ENCODE data around the gene ADARB1. TPM values are rescaled to one million over a fixed set of nuclear protein-coding genes. Genes with fewer than 3 reads are reported as not detected.

ADARB1 gene
- total and polyA plus RNA-seq, 2 experiments from 2014 or later, result 4.8 to 14.8 TPM

DNA sequence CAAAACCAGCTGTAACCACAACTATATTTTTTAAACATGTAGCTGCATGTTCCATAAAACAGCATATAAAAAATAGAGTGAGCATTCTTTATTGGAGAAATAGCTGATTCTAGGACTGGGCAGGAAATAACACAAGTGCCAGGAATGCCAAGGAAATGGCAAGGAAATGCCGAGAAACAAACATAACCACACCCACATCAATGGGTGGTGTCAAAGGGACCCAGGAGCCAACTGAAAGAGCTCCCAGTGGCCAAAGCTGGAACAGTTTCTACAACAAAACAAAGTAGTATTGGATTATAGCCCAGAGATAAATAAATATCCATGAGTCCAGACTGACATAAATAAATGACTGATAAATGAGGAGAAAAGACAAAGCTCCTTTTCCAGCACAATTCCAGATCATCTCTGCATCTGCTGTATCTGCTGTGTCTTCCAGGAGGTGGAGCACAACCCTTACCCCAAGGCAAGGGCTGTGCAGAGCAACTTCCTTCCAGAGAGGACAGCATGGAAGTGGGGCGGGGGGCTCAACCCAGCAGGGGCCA, 28.1 kb downstream of the ADARB1 start:
- no peaks in the 10 kb centered on the region; the same call in 1 of the 2 replicates for H4K20me1 ChIP-seq (replicated peaks; ENCODE audit: insufficient read depth)

DNA sequence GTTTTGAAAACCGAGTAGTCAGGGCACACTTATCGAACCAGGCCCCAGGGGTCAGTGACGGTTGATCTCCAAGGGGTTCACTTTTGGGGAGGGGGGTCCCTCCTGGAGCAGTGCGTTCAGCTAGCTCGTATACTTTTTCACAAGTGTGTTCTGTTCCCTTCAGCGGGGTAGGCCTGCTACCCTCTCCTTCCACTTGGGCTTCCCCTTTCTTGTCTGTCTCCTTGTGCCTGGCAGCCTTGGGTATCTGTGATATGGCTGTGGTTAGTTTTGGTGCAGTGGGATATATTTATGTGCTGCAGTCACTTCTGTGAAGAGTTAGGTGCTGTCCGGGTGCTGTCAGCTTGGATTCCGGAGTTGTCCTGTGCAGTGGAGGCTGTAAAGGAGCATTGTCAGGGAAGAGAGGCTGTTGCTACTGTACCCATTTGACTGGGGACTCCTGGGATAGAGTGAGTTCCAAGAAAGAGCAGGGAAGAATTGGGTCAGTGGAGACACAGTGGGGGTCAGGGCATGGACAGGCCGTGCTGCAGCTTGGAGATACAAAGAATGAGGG, 29.7 kb downstream of the ADARB1 start:
- ATAC-seq (no peak), DNase-seq (ENCODE audit: low spot score) (no peak)
- peaks cover 11% of the 10 kb centered on the region for H3K79me2 ChIP-seq (replicated peaks; ENCODE audit: insufficient read depth)
- no peaks in the 10 kb centered on the region for H3K9me2 ChIP-seq (ENCODE audit: insufficient read depth)
- no peak overlapping the region for H3K4me2 ChIP-seq
- no peaks in the 10 kb centered on the region; the same call in 1 of the 2 replicates for H4K20me1 ChIP-seq (replicated peaks; ENCODE audit: insufficient read depth)
- no peaks in the 10 kb centered on the region for H3K4me1 ChIP-seq (ENCODE audit: insufficient read depth)
- no peak overlapping the region for H3K4me3 Mint-ChIP-seq
- peaks cover 2% of the 10 kb centered on the region; the same call in 1 of the 3 replicates for H3K4me1 Mint-ChIP-seq
- no peak overlapping the region for H2AFZ ChIP-seq
- no peaks in the 10 kb centered on the region for H3K27me3 ChIP-seq (ENCODE audit: insufficient read depth)
- peaks cover 4% of the 10 kb centered on the region for H3K27me3 Mint-ChIP-seq (ENCODE audit: insufficient read depth, low read depth, poor library complexity)
- no peaks in the 10 kb centered on the region for H3K36me3 ChIP-seq (ENCODE audit: insufficient read depth)
- no peak overlapping the region for H3K27ac Mint-ChIP-seq
- no peak for TF ChIP-seq STAT1 (IDR thresholded peaks at IDR 0.05; ENCODE audit: unreplicated experiment)
- no peak for TF ChIP-seq EZH2 (IDR thresholded peaks at IDR 0.05; ENCODE audit: low read depth, unreplicated experiment)
- no peak for TF ChIP-seq CREB1 (CRISPR knock-in tag; IDR thresholded peaks at IDR 0.05; ENCODE audit: low read depth)
- no peak overlapping the region for H3K27ac ChIP-seq (ENCODE audit: low read depth)
- H3K9me3 Mint-ChIP-seq, result no peaks in the 10 kb centered on the region
- no peaks in the 10 kb centered on the region for H3K36me3 Mint-ChIP-seq (ENCODE audit: low read depth)
- H3K4me3 ChIP-seq, result no peak overlapping the region
- H3F3A ChIP-seq (replicated peaks; ENCODE audit: low read depth), result no peaks in the 10 kb centered on the region

More for the DNA sequence above, 28.1 kb downstream of the ADARB1 start:
- DNase-seq (ENCODE audit: low spot score) (peak; percentile 31), ATAC-seq (no peak; the same call in 2 of the 3 replicates)
- H3K4me2 ChIP-seq, result no peak overlapping the region
- no peak for TF ChIP-seq EZH2 (IDR thresholded peaks at IDR 0.05; ENCODE audit: low read depth, unreplicated experiment)
- TF ChIP-seq ZNF331 (CRISPR knock-in tag; IDR thresholded peaks at IDR 0.05; ENCODE audit: low read depth), result no peak
- no peak overlapping the region for H2AFZ ChIP-seq
- H3K27ac ChIP-seq (ENCODE audit: low read depth), result no peak overlapping the region
- no peaks in the 10 kb centered on the region for H3F3A ChIP-seq (replicated peaks; ENCODE audit: low read depth)
- no peaks in the 10 kb centered on the region for H3K27me3 ChIP-seq (ENCODE audit: insufficient read depth)
- no peak overlapping the region for H3K4me3 ChIP-seq
- H3K4me1 ChIP-seq (ENCODE audit: insufficient read depth), result no peaks in the 10 kb centered on the region
- peaks cover 14% of the 10 kb centered on the region for H3K79me2 ChIP-seq (replicated peaks; ENCODE audit: insufficient read depth)
- H3K9me3 Mint-ChIP-seq, result no peaks in the 10 kb centered on the region
- no peak overlapping the region for H3K27ac Mint-ChIP-seq
- H3K36me3 Mint-ChIP-seq (ENCODE audit: low read depth), result no peaks in the 10 kb centered on the region
- peaks cover 7% of the 10 kb centered on the region for H3K27me3 Mint-ChIP-seq (ENCODE audit: insufficient read depth, low read depth, poor library complexity)
- peaks cover 2% of the 10 kb centered on the region; the same call in 1 of the 3 replicates for H3K4me1 Mint-ChIP-seq
- no peaks in the 10 kb centered on the region for H3K9me2 ChIP-seq (ENCODE audit: insufficient read depth)
- no peaks in the 10 kb centered on the region for H3K36me3 ChIP-seq (ENCODE audit: insufficient read depth)
- H3K4me3 Mint-ChIP-seq, result no peak overlapping the region

DNA sequence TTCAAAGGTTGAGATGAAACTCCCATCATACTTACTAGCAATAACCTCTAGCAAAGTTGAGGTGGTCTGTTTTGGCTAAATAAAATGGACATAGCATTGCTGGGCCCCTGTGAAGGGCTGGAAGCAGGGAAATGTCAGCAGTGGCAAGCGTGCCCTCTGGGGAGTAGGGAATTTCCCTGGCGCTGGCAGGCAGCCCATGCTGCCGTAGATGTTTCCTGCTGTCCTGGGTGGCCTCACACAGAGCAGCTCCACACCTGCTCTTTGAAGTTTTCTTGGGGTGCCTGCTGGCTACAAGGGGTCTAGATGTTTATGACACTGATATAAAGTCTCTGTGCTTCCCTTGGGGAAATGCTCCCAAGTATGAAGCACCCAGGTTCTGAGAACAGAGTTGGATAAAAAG, 30.2 kb downstream of the ADARB1 start:
- H3K36me3 ChIP-seq (ENCODE audit: insufficient read depth), result no peaks in the 10 kb centered on the region
- DNase-seq (ENCODE audit: low spot score) (no peak), ATAC-seq (no peak)
- H3K27me3 ChIP-seq (ENCODE audit: insufficient read depth), result no peaks in the 10 kb centered on the region
- no peaks in the 10 kb centered on the region for H3F3A ChIP-seq (replicated peaks; ENCODE audit: low read depth)
- Mint-ChIP-seq H3K9me3 (no peaks in the 10 kb centered on the region), H3K27me3 (ENCODE audit: insufficient read depth, low read depth, poor library complexity) (peaks cover 2% of the 10 kb centered on the region), H3K4me3 (no peak overlapping the region), H3K27ac (no peak overlapping the region), H3K36me3 (ENCODE audit: low read depth) (no peaks in the 10 kb centered on the region), H3K4me1 (peaks cover 2% of the 10 kb centered on the region; the same call in 1 of the 3 replicates)
- H3K27ac ChIP-seq (ENCODE audit: low read depth), result no peak overlapping the region
- H2AFZ ChIP-seq, result no peak overlapping the region
- no peaks in the 10 kb centered on the region; the same call in 1 of the 2 replicates for H4K20me1 ChIP-seq (replicated peaks; ENCODE audit: insufficient read depth)
- no peaks in the 10 kb centered on the region for H3K9me2 ChIP-seq (ENCODE audit: insufficient read depth)
- H3K79me2 ChIP-seq (replicated peaks; ENCODE audit: insufficient read depth), result peaks cover 8% of the 10 kb centered on the region
- no peak overlapping the region for H3K4me2 ChIP-seq
- no peak overlapping the region for H3K4me3 ChIP-seq
- H3K4me1 ChIP-seq (ENCODE audit: insufficient read depth), result no peaks in the 10 kb centered on the region
- TF ChIP-seq EZH2 (IDR thresholded peaks at IDR 0.05; ENCODE audit: low read depth, unreplicated experiment) (no peak), STAT1 (IDR thresholded peaks at IDR 0.05; ENCODE audit: unreplicated experiment) (no peak), EZH2phosphoT487 (IDR thresholded peaks at IDR 0.05; ENCODE audit: unreplicated experiment) (no peak), CREB1 (CRISPR knock-in tag; IDR thresholded peaks at IDR 0.05; ENCODE audit: low read depth) (no peak), ZNF331 (CRISPR knock-in tag; IDR thresholded peaks at IDR 0.05; ENCODE audit: low read depth) (no peak), NANOG (IDR thresholded peaks at IDR 0.05; ENCODE audit: borderline replicate concordance) (no peak)
- TF ChIP-seq, protein P1, sequence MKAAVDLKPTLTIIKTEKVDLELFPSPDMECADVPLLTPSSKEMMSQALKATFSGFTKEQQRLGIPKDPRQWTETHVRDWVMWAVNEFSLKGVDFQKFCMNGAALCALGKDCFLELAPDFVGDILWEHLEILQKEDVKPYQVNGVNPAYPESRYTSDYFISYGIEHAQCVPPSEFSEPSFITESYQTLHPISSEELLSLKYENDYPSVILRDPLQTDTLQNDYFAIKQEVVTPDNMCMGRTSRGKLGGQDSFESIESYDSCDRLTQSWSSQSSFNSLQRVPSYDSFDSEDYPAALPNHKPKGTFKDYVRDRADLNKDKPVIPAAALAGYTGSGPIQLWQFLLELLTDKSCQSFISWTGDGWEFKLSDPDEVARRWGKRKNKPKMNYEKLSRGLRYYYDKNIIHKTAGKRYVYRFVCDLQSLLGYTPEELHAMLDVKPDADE (IDR thresholded peaks at IDR 0.05), result no peak
- TF ChIP-seq, protein P2, sequence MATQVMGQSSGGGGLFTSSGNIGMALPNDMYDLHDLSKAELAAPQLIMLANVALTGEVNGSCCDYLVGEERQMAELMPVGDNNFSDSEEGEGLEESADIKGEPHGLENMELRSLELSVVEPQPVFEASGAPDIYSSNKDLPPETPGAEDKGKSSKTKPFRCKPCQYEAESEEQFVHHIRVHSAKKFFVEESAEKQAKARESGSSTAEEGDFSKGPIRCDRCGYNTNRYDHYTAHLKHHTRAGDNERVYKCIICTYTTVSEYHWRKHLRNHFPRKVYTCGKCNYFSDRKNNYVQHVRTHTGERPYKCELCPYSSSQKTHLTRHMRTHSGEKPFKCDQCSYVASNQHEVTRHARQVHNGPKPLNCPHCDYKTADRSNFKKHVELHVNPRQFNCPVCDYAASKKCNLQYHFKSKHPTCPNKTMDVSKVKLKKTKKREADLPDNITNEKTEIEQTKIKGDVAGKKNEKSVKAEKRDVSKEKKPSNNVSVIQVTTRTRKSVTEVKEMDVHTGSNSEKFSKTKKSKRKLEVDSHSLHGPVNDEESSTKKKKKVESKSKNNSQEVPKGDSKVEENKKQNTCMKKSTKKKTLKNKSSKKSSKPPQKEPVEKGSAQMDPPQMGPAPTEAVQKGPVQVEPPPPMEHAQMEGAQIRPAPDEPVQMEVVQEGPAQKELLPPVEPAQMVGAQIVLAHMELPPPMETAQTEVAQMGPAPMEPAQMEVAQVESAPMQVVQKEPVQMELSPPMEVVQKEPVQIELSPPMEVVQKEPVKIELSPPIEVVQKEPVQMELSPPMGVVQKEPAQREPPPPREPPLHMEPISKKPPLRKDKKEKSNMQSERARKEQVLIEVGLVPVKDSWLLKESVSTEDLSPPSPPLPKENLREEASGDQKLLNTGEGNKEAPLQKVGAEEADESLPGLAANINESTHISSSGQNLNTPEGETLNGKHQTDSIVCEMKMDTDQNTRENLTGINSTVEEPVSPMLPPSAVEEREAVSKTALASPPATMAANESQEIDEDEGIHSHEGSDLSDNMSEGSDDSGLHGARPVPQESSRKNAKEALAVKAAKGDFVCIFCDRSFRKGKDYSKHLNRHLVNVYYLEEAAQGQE (IDR thresholded peaks at IDR 0.05; ENCODE audit: unreplicated experiment), result no peak
- TF ChIP-seq, protein P3, sequence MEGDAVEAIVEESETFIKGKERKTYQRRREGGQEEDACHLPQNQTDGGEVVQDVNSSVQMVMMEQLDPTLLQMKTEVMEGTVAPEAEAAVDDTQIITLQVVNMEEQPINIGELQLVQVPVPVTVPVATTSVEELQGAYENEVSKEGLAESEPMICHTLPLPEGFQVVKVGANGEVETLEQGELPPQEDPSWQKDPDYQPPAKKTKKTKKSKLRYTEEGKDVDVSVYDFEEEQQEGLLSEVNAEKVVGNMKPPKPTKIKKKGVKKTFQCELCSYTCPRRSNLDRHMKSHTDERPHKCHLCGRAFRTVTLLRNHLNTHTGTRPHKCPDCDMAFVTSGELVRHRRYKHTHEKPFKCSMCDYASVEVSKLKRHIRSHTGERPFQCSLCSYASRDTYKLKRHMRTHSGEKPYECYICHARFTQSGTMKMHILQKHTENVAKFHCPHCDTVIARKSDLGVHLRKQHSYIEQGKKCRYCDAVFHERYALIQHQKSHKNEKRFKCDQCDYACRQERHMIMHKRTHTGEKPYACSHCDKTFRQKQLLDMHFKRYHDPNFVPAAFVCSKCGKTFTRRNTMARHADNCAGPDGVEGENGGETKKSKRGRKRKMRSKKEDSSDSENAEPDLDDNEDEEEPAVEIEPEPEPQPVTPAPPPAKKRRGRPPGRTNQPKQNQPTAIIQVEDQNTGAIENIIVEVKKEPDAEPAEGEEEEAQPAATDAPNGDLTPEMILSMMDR (conservative IDR thresholded peaks at IDR 0.05; ENCODE audit: low read depth in 2 of 2), result no peak
